GM19452 (cell line): ENCODE measurements around the gene TKTL1.

ENCODE experiments used
- ATAC-seq: cut with Tn5 transposase; IDR thresholded peaks from one replicate; pipeline ENCODE4 v1.9.1; 2021; ENCODE audit not compliant: unreplicated experiment

Gene TKTL1

GRCh38 chrX:154373340-154374306, 78.0 kb downstream of the TKTL1 start:
- no peak for ATAC-seq

- ATAC-seq, result no peak
Observed at GRCh38 chrX:154374313-154375155, 78.9 kb downstream of the TKTL1 start, which contains the start of gene FLNA. TSS of gene FLNA (minus strand) at chrX:154374634. CDS start at chrX:154371245, 3,389 bp downstream.

GRCh38 chrX:154375156-154375504, 79.5 kb downstream of the TKTL1 start:
- ATAC-seq, result no peak

GRCh38 chrX:154376774-154377173, 81.2 kb downstream of the TKTL1 start:
- ATAC-seq, result no peak

DNA sequence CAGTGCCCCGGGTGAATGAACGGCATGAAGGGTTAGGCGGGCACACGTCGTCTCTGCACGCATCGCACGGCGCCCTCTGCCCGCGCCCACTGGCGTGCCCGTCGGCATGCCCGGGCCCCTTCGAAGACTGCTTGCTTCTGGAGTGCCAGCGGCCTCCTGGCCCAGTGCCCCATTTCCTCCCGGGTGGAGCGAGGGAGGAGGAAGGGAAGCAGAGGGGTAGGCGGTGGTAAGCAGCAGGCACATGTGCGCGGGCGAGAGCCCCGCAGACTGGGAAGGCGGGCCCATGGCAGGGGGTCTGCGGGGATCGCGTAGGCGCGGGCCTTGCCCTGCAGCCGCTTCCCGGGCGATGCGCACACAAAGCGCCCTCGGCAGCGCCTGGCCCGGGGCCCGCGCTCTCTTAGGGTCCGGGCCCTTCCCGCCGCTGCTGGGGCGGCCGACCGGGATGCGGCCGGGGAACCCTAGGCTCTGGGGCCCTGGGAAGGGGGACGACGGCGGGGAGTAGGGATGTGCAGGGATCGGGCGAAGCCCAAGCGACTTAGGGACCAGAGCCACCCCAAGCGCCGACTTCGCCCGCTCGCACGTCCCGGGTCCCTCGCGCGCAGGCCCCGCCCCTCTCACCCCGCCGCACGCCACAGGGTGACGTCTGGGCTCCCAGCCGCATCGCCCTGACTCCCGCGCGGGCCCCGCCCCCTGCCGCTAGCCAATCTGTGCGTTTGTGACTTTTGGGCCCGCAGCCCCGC, 82.6 kb downstream of the TKTL1 start:
- peak; percentile 7 for ATAC-seq

- ATAC-seq, result peak; percentile 83
Observed at GRCh38 chrX:154378799-154379568, 83.4 kb downstream of the TKTL1 start, which contains the start of gene EMD. TSS of gene EMD (plus strand) at chrX:154379295. CDS start at chrX:154379485, 190 bp downstream.

- no peak for ATAC-seq
Observed at GRCh38 chrX:154379569-154379951, 84.0 kb downstream of the TKTL1 start.
